Dendritic cell treated with granulocyte-macrophage colony-stimulating factor and Interleukin-4, amounts not matched to agents 40 ng/mL and 50 ng/mL, for 4 days (primary cell): ENCODE data around the gene TRABD2A.
A peak's percentile ranks its signal among the peaks of the same experiment; 100 is the strongest.
"Not testable (repeated sequence)": the region's sequence is repeated elsewhere in the genome, so short reads cannot be mapped to it uniquely, and the experiment has no call there.

ENCODE experiments used
- H3K27ac Mint-ChIP-seq: one replicate; pipeline ENCODE4 v1.8.0; 2022; ENCODE audit warnings: mild to moderate bottlenecking, mixed read lengths
- H3K27me3 Mint-ChIP-seq: one replicate; pipeline ENCODE4 v1.8.0; 2022; ENCODE audit warnings: mild to moderate bottlenecking, mixed read lengths
- H3K36me3 Mint-ChIP-seq: one replicate; pipeline ENCODE4 v1.8.0; 2022; ENCODE audit warnings: low read depth, mixed read lengths
- H3K4me1 Mint-ChIP-seq: one replicate; pipeline ENCODE4 v1.8.0; 2022; ENCODE audit warnings: low read depth, mixed read lengths
- H3K4me3 Mint-ChIP-seq: one replicate; pipeline ENCODE4 v1.8.0; 2022; ENCODE audit warnings: mild to moderate bottlenecking, moderate library complexity, mixed read lengths
- H3K9me3 Mint-ChIP-seq: one replicate; pipeline ENCODE4 v1.8.0; 2022; ENCODE audit warnings: mixed read lengths
- intact Hi-C: fragments of 100-400 bp; cut with micrococcal nuclease; formaldehyde crosslinking; loops from one replicate; pipeline ENCODE4 v1.15.0; 2022

Gene TRABD2A

GRCh38 chr2:84880645-84881521 is at the start of gene TRABD2A:
TRABD2A (minus strand) TSS chr2:84881084; CDS start chr2:84881039, 45 bp downstream.
- Mint-ChIP-seq H3K27ac (peak within 1 kb of the TSS; percentile 88), H3K9me3 (no peaks in the 10 kb centered on the region), H3K4me1 (peaks cover 67% of the 10 kb centered on the region), H3K36me3 (peaks cover 9% of the 10 kb centered on the region), H3K27me3 (peaks cover 52% of the 10 kb centered on the region), H3K4me3 (peak within 1 kb of the TSS; percentile 85)
- intact Hi-C loops: no loop called here

GRCh38 chr2:84927275-84927627 is 46.4 kb upstream of the TRABD2A start:
- H3K4me3 Mint-ChIP-seq: no peak overlapping the region
- intact Hi-C loops: loop anchor here (1.0 to 5.0 kb wide), 3 partner anchors 45 to 372 kb away; partner anchors contain the start of gene KCMF1
- H3K4me1 Mint-ChIP-seq: peaks cover 34% of the 10 kb centered on the region
- no peak overlapping the region for H3K27ac Mint-ChIP-seq
- H3K36me3 Mint-ChIP-seq: no peaks in the 10 kb centered on the region
- H3K27me3 Mint-ChIP-seq: peaks cover 9% of the 10 kb centered on the region
- no peaks in the 10 kb centered on the region for H3K9me3 Mint-ChIP-seq

- H3K9me3 Mint-ChIP-seq: no peaks in the 10 kb centered on the region
Observed at GRCh38 chr2:84925724-84926376, 45.0 kb upstream of the TRABD2A start.

GRCh38 chr2:84925336-84925723 is 44.4 kb upstream of the TRABD2A start:
- intact Hi-C loops: loop anchor here (1.0 to 5.0 kb wide), 4 partner anchors 17 to 430 kb away; partner anchors contain the start of gene KCMF1
- Mint-ChIP-seq H3K36me3 (no peaks in the 10 kb centered on the region), H3K27ac (peak overlapping the region; percentile 68), H3K9me3 (no peaks in the 10 kb centered on the region), H3K4me3 (no peak overlapping the region), H3K27me3 (peaks cover 9% of the 10 kb centered on the region), H3K4me1 (peaks cover 38% of the 10 kb centered on the region)

More at GRCh38 chr2:84925724-84926376, 45.0 kb upstream of the TRABD2A start:
- Mint-ChIP-seq H3K4me1 (peaks cover 34% of the 10 kb centered on the region), H3K36me3 (no peaks in the 10 kb centered on the region), H3K27ac (peak overlapping the region; percentile 68), H3K27me3 (peaks cover 9% of the 10 kb centered on the region), H3K4me3 (peak overlapping the region; percentile 50)
- intact Hi-C loops: loop anchor here (1.0 to 5.0 kb wide), 5 partner anchors 18 to 431 kb away; partner anchors contain the start of gene KCMF1

GRCh38 chr2:84924173-84925106 is 43.6 kb upstream of the TRABD2A start:
- Mint-ChIP-seq H3K27ac (peak overlapping the region; percentile 68), H3K4me3 (peak overlapping the region; percentile 27), H3K36me3 (no peaks in the 10 kb centered on the region), H3K4me1 (peaks cover 47% of the 10 kb centered on the region), H3K9me3 (no peaks in the 10 kb centered on the region), H3K27me3 (peaks cover 9% of the 10 kb centered on the region)
- intact Hi-C loops: loop anchor here (1.0 to 5.0 kb wide), 4 partner anchors 16 to 429 kb away; partner anchors contain the start of gene KCMF1

- intact Hi-C loops: no loop called here
- no peak overlapping the region for H3K4me3 Mint-ChIP-seq
- peak overlapping the region; percentile 39 for H3K27ac Mint-ChIP-seq
- no peaks in the 10 kb centered on the region for H3K9me3 Mint-ChIP-seq
- H3K36me3 Mint-ChIP-seq: no peaks in the 10 kb centered on the region
- peaks cover 57% of the 10 kb centered on the region for H3K4me1 Mint-ChIP-seq
- peaks cover 9% of the 10 kb centered on the region for H3K27me3 Mint-ChIP-seq
Observed at GRCh38 chr2:84923009-84923408, 42.1 kb upstream of the TRABD2A start.

GRCh38 chr2:84919885-84920580 is 39.1 kb upstream of the TRABD2A start:
- Mint-ChIP-seq H3K27ac (peak overlapping the region; percentile 81), H3K4me1 (peaks cover 37% of the 10 kb centered on the region), H3K27me3 (no peaks in the 10 kb centered on the region), H3K9me3 (no peaks in the 10 kb centered on the region), H3K36me3 (no peaks in the 10 kb centered on the region), H3K4me3 (peak overlapping the region; percentile 23)
- intact Hi-C loops: loop anchor here (1.0 kb wide), 1 partner anchor 11 kb away; no protein-coding TSS in a partner anchor

- Mint-ChIP-seq H3K4me3 (no peak overlapping the region), H3K27me3 (no peaks in the 10 kb centered on the region), H3K27ac (peak overlapping the region; percentile 81), H3K9me3 (no peaks in the 10 kb centered on the region), H3K4me1 (peaks cover 24% of the 10 kb centered on the region), H3K36me3 (no peaks in the 10 kb centered on the region)
- intact Hi-C loops: no loop called here
Observed at GRCh38 chr2:84918430-84918829, 37.5 kb upstream of the TRABD2A start.

GRCh38 chr2:84917821-84918220 is 36.9 kb upstream of the TRABD2A start:
- peak overlapping the region; percentile 81 for H3K27ac Mint-ChIP-seq
- H3K9me3 Mint-ChIP-seq, intact Hi-C loops, H3K36me3 Mint-ChIP-seq, H3K4me3 Mint-ChIP-seq, H3K27me3 Mint-ChIP-seq: not testable (repeated sequence)
- H3K4me1 Mint-ChIP-seq: peaks cover 24% of the 10 kb centered on the region

GRCh38 chr2:84915675-84916074 is 34.8 kb upstream of the TRABD2A start:
- H3K9me3 Mint-ChIP-seq, H3K27me3 Mint-ChIP-seq, H3K36me3 Mint-ChIP-seq, H3K4me3 Mint-ChIP-seq, H3K27ac Mint-ChIP-seq, intact Hi-C loops: not testable (repeated sequence)
- peaks cover 32% of the 10 kb centered on the region for H3K4me1 Mint-ChIP-seq

GRCh38 chr2:84914334-84914733 is 33.5 kb upstream of the TRABD2A start:
- Mint-ChIP-seq H3K36me3 (peaks cover 9% of the 10 kb centered on the region), H3K4me3 (no peak overlapping the region), H3K27me3 (no peaks in the 10 kb centered on the region), H3K9me3 (no peaks in the 10 kb centered on the region), H3K4me1 (peaks cover 28% of the 10 kb centered on the region), H3K27ac (no peak overlapping the region)
- intact Hi-C loops: no loop called here

- Mint-ChIP-seq H3K9me3 (no peaks in the 10 kb centered on the region), H3K36me3 (peaks cover 18% of the 10 kb centered on the region), H3K4me1 (peaks cover 32% of the 10 kb centered on the region), H3K4me3 (no peak overlapping the region), H3K27me3 (no peaks in the 10 kb centered on the region), H3K27ac (no peak overlapping the region)
- intact Hi-C loops: no loop called here
Observed at GRCh38 chr2:84912984-84913383, 32.1 kb upstream of the TRABD2A start.

- peaks cover 34% of the 10 kb centered on the region for H3K36me3 Mint-ChIP-seq
- intact Hi-C loops: no loop called here
- peaks cover 42% of the 10 kb centered on the region for H3K4me1 Mint-ChIP-seq
- no peaks in the 10 kb centered on the region for H3K27me3 Mint-ChIP-seq
- H3K9me3 Mint-ChIP-seq: no peaks in the 10 kb centered on the region
- H3K4me3 Mint-ChIP-seq: no peak overlapping the region
- peak overlapping the region; percentile 48 for H3K27ac Mint-ChIP-seq
Observed at GRCh38 chr2:84911135-84911678, 30.3 kb upstream of the TRABD2A start.
